ENCODE data around the gene MARCKSL1. TPM values are rescaled to one million over a fixed set of nuclear protein-coding genes. Genes with fewer than 3 reads are reported as not detected.
A peak's percentile ranks its signal among the peaks of the same experiment; 100 is the strongest.

MARCKSL1 gene
- total RNA-seq, 1 donor from 2014 or later: 730 TPM

- no peaks in the 10 kb centered on the region for H3K9me3 Mint-ChIP-seq (ENCODE audit: unreplicated experiment)
- H3K36me3 Mint-ChIP-seq (ENCODE audit: low read depth, unreplicated experiment): peaks cover 51% of the 10 kb centered on the region
- peaks cover 16% of the 10 kb centered on the region for H3K27me3 Mint-ChIP-seq (ENCODE audit: unreplicated experiment)
- H3K4me3 Mint-ChIP-seq (ENCODE audit: unreplicated experiment): no peak overlapping the region
- H3K27ac Mint-ChIP-seq (ENCODE audit: unreplicated experiment): peak overlapping the region; percentile 1
- no peak for TF ChIP-seq CTCF (IDR thresholded peaks at IDR 0.05; ENCODE audit: unreplicated experiment)
- no peak for DNase-seq (ENCODE audit: low spot score)
- peaks cover 19% of the 10 kb centered on the region for H3K4me1 Mint-ChIP-seq (ENCODE audit: unreplicated experiment)
Observed at GRCh38 chr1:32331549-32331948, 4.5 kb downstream of the MARCKSL1 start.

GRCh38 chr1:32330558-32331151, 5.4 kb downstream of the MARCKSL1 start:
- DNase-seq (ENCODE audit: low spot score): no peak
- Mint-ChIP-seq H3K4me1 (ENCODE audit: unreplicated experiment) (peaks cover 19% of the 10 kb centered on the region), H3K27me3 (ENCODE audit: unreplicated experiment) (peaks cover 15% of the 10 kb centered on the region), H3K27ac (ENCODE audit: unreplicated experiment) (peak overlapping the region; percentile 44), H3K36me3 (ENCODE audit: low read depth, unreplicated experiment) (peaks cover 51% of the 10 kb centered on the region), H3K9me3 (ENCODE audit: unreplicated experiment) (no peaks in the 10 kb centered on the region), H3K4me3 (ENCODE audit: unreplicated experiment) (peak overlapping the region; percentile 3)
- no peak for TF ChIP-seq CTCF (IDR thresholded peaks at IDR 0.05; ENCODE audit: unreplicated experiment)

GRCh38 chr1:32329931-32330466, 6.0 kb downstream of the MARCKSL1 start:
- TF ChIP-seq CTCF (IDR thresholded peaks at IDR 0.05; ENCODE audit: unreplicated experiment): no peak
- Mint-ChIP-seq H3K27me3 (ENCODE audit: unreplicated experiment) (peaks cover 14% of the 10 kb centered on the region), H3K27ac (ENCODE audit: unreplicated experiment) (no peak overlapping the region), H3K36me3 (ENCODE audit: low read depth, unreplicated experiment) (peaks cover 58% of the 10 kb centered on the region), H3K4me3 (ENCODE audit: unreplicated experiment) (no peak overlapping the region), H3K9me3 (ENCODE audit: unreplicated experiment) (no peaks in the 10 kb centered on the region), H3K4me1 (ENCODE audit: unreplicated experiment) (peaks cover 19% of the 10 kb centered on the region)
- no peak for DNase-seq (ENCODE audit: low spot score)

- no peak overlapping the region for H3K27ac Mint-ChIP-seq (ENCODE audit: unreplicated experiment)
- H3K27me3 Mint-ChIP-seq (ENCODE audit: unreplicated experiment): peaks cover 2% of the 10 kb centered on the region
- no peak for DNase-seq (ENCODE audit: low spot score)
- H3K9me3 Mint-ChIP-seq (ENCODE audit: unreplicated experiment): no peaks in the 10 kb centered on the region
- peaks cover 48% of the 10 kb centered on the region for H3K36me3 Mint-ChIP-seq (ENCODE audit: low read depth, unreplicated experiment)
- peaks cover 11% of the 10 kb centered on the region for H3K4me1 Mint-ChIP-seq (ENCODE audit: unreplicated experiment)
- no peak overlapping the region for H3K4me3 Mint-ChIP-seq (ENCODE audit: unreplicated experiment)
- no peak for TF ChIP-seq CTCF (IDR thresholded peaks at IDR 0.05; ENCODE audit: unreplicated experiment)
Observed at GRCh38 chr1:32327204-32327603, 8.8 kb downstream of the MARCKSL1 start.

GRCh38 chr1:32321712-32322291, 14.2 kb downstream of the MARCKSL1 start:
- Mint-ChIP-seq H3K36me3 (ENCODE audit: low read depth, unreplicated experiment) (peaks cover 11% of the 10 kb centered on the region), H3K9me3 (ENCODE audit: unreplicated experiment) (no peaks in the 10 kb centered on the region), H3K27ac (ENCODE audit: unreplicated experiment) (peak overlapping the region; percentile 52), H3K4me3 (ENCODE audit: unreplicated experiment) (peak overlapping the region; percentile 15), H3K4me1 (ENCODE audit: unreplicated experiment) (peaks cover 18% of the 10 kb centered on the region), H3K27me3 (ENCODE audit: unreplicated experiment) (no peaks in the 10 kb centered on the region)
- no peak for DNase-seq (ENCODE audit: low spot score)
- TF ChIP-seq CTCF (IDR thresholded peaks at IDR 0.05; ENCODE audit: unreplicated experiment): no peak
